RWPE2 (cell line): ENCODE measurements around the gene G2E3.

Source experiments
- ATAC-seq: fragments of 200-7000 bp; cut with Tn5 transposase; 3 replicates; pipeline ENCODE4 v1.9.1; 2021; ENCODE audit warnings: low read depth
- DNase-seq: peaks from one replicate; pipeline ENCODE4 v3.0.0-alpha.2; 2020; ENCODE audit warnings: low spot score
- H3K27ac ChIP-seq: fragments of 450-650 bp; 2 replicates; pipeline ENCODE4 v1.5.1; 2017; ENCODE audit warnings: mild to moderate bottlenecking; ENCODE audit not compliant: poor library complexity, severe bottlenecking
- H3K27me3 ChIP-seq: fragments of 250-450 bp; sonication (Bioruptor Pico); 2 replicates; pipeline ENCODE4 v1.5.1; 2021; ENCODE audit warnings: mild to moderate bottlenecking, moderate library complexity; ENCODE audit not compliant: insufficient read depth, poor library complexity, severe bottlenecking
- H3K36me3 ChIP-seq: fragments of 250-450 bp; sonication (Bioruptor Pico); 2 replicates; pipeline ENCODE4 v1.5.1; 2020; ENCODE audit warnings: low read depth, mild to moderate bottlenecking, moderate library complexity
- H3K4me1 ChIP-seq: fragments of 250-450 bp; sonication (Bioruptor Pico); 2 replicates; pipeline ENCODE4 v1.5.1; 2021; ENCODE audit warnings: mild to moderate bottlenecking, moderate library complexity; ENCODE audit not compliant: insufficient read depth, poor library complexity, severe bottlenecking
- H3K4me3 ChIP-seq: fragments of 250-450 bp; sonication (Bioruptor Pico); 2 replicates; pipeline ENCODE4 v1.5.1; 2021; ENCODE audit warnings: mild to moderate bottlenecking, moderate library complexity; ENCODE audit not compliant: severe bottlenecking
- H3K9me3 ChIP-seq: fragments of 250-450 bp; sonication (Bioruptor Pico); 2 replicates; pipeline ENCODE4 v1.5.1; 2021; ENCODE audit warnings: mild to moderate bottlenecking, moderate library complexity; ENCODE audit not compliant: severe bottlenecking
- CTCF ChIP-seq: fragments of 450-650 bp; IDR thresholded peaks from one replicate; pipeline ENCODE4 v1.5.1; 2017; ENCODE audit warnings: mild to moderate bottlenecking, moderate library complexity; ENCODE audit not compliant: poor library complexity, severe bottlenecking

The G2E3 gene

GRCh38 chr14:30587141-30587540 is 28.2 kb downstream of the G2E3 start:
- ATAC-seq (no peak), DNase-seq (no peak)
- no peak for TF ChIP-seq CTCF
- H3K27me3 ChIP-seq: no peaks in the 10 kb centered on the region
- no peak overlapping the region for H3K27ac ChIP-seq
- no peaks in the 10 kb centered on the region for H3K9me3 ChIP-seq
- H3K4me3 ChIP-seq: no peak overlapping the region
- H3K36me3 ChIP-seq: peaks cover 89% of the 10 kb centered on the region
- H3K4me1 ChIP-seq: no peaks in the 10 kb centered on the region

GRCh38 chr14:30588873-30589272 is 29.9 kb downstream of the G2E3 start:
- Histone ChIP-seq H3K27ac (no peak overlapping the region), H3K36me3 (peaks cover 88% of the 10 kb centered on the region), H3K4me3 (no peak overlapping the region), H3K9me3 (no peaks in the 10 kb centered on the region), H3K4me1 (no peaks in the 10 kb centered on the region), H3K27me3 (no peaks in the 10 kb centered on the region)
- TF ChIP-seq CTCF: no peak
- no peak for ATAC-seq
- DNase-seq: no peak

GRCh38 chr14:30596935-30597334 is 38.0 kb downstream of the G2E3 start:
- no peaks in the 10 kb centered on the region for H3K27me3 ChIP-seq
- no peaks in the 10 kb centered on the region for H3K9me3 ChIP-seq
- TF ChIP-seq CTCF: no peak
- no peak overlapping the region for H3K4me3 ChIP-seq
- H3K4me1 ChIP-seq: no peaks in the 10 kb centered on the region
- DNase-seq (no peak), ATAC-seq (no peak)
- H3K27ac ChIP-seq: no peak overlapping the region
- peaks cover 88% of the 10 kb centered on the region for H3K36me3 ChIP-seq

GRCh38 chr14:30597504-30597903 is 38.5 kb downstream of the G2E3 start:
- no peak for TF ChIP-seq CTCF
- H3K4me1 ChIP-seq: no peaks in the 10 kb centered on the region
- H3K36me3 ChIP-seq: peaks cover 91% of the 10 kb centered on the region
- ATAC-seq: no peak
- H3K27ac ChIP-seq: no peak overlapping the region
- H3K4me3 ChIP-seq: no peak overlapping the region
- no peak for DNase-seq
- no peaks in the 10 kb centered on the region for H3K9me3 ChIP-seq
- H3K27me3 ChIP-seq: no peaks in the 10 kb centered on the region

- Histone ChIP-seq H3K36me3 (peaks cover 99% of the 10 kb centered on the region), H3K9me3 (no peaks in the 10 kb centered on the region), H3K27ac (no peak overlapping the region), H3K4me3 (no peak overlapping the region), H3K27me3 (no peaks in the 10 kb centered on the region), H3K4me1 (no peaks in the 10 kb centered on the region)
- DNase-seq (no peak), ATAC-seq (no peak)
- no peak for TF ChIP-seq CTCF
Measured at GRCh38 chr14:30600922-30601918, 42.3 kb downstream of the G2E3 start.
